HepG2 (cell line): ENCODE results near the gene EFS. TPM values are rescaled to one million over a fixed set of nuclear protein-coding genes. Genes with fewer than 3 reads are reported as not detected.

Experiments used
- ATAC-seq: fragments of 200-7000 bp; cut with Tn5 transposase; 3 replicates; pipeline ENCODE4 v1.9.1; 2020; ENCODE audit warnings: mild to moderate bottlenecking, moderate library complexity
- BruUV-seq: library from RNA; stranded (reverse); fragments of 400-500 nt; replicated peaks from 2 replicates; lab custom pipeline; 2021; lab: Mats Ljungman, UMichigan
- CTCF ChIA-PET: fragments of 300-600 bp; formaldehyde crosslinking; extraction: SDS; loops from one replicate; lab custom pipeline; 2021; ENCODE audit warnings: low total read pairs, inconsistent platforms, low intra/inter-chr PET ratio; lab: Yijun Ruan, JAX
- POLR2A ChIA-PET: fragments of 350-600 bp; sonication (Branson Sonifier 250); formaldehyde crosslinking; loops from one replicate; lab custom pipeline; 2020; ENCODE audit warnings: antibody characterized with exemption, inconsistent platforms; lab: Yijun Ruan, JAX
- DNase-seq: peaks from one replicate; pipeline ENCODE4 v3.0.0-alpha.2; 2015; ENCODE audit warnings: low spot score
- FAIRE-seq: peaks from 3 replicates; lab custom pipeline; 2011; peaks lifted over from hg19 to GRCh38; lab: Jason Lieb, UNC
- H2AFZ ChIP-seq: one replicate; pipeline ENCODE4 v1.6.1; 2011; ENCODE audit warnings: low read length, inconsistent platforms
- H3K27ac ChIP-seq: fragments of 300-600 bp; 3 replicates; pipeline ENCODE4 v1.8.0; 2011; ENCODE audit warnings: mixed run types, mild to moderate bottlenecking, mixed read lengths, low read length, inconsistent platforms; ENCODE audit not compliant: insufficient read depth; ENCODE audit errors: extremely low read length
- H3K27me3 ChIP-seq, 2 experiments: fragments of 200-600 bp in 1 of 2; 2 replicates in 1 of 2; 3 replicates in 1 of 2; pipeline versions ENCODE4 v1.6.0 to v1.8.0; 2011; ENCODE audit warnings: low read length in 2 of 2, mild to moderate bottlenecking in 2 of 2, moderate library complexity in 2 of 2, inconsistent platforms in 1 of 2; ENCODE audit not compliant: insufficient read depth in 2 of 2, control insufficient read depth in 1 of 2
- H3K36me3 ChIP-seq, 2 experiments: fragments of 200-600 bp in 1 of 2; replicated peaks in 1 of 2; 2 replicates in 1 of 2; 3 replicates in 1 of 2; pipeline versions ENCODE4 v1.5.1 to v1.8.0; 2011; ENCODE audit warnings: low read length in 2 of 2, inconsistent platforms in 1 of 2; ENCODE audit not compliant: insufficient read depth in 2 of 2, control insufficient read depth in 1 of 2
- H3K4me1 ChIP-seq: 2 replicates; pipeline ENCODE4 v1.5.1; 2012; ENCODE audit warnings: low read length, inconsistent platforms; ENCODE audit not compliant: insufficient read depth
- H3K4me2 ChIP-seq: 2 replicates; pipeline ENCODE4 v1.6.0; 2011; ENCODE audit warnings: low read depth, low read length, inconsistent platforms
- H3K4me3 ChIP-seq, 3 experiments: fragments of 200-600 bp in 1 of 3; sonication (generic), shearing (Covaris generic) in 1 of 3; replicated peaks in 1 of 3; 2 replicates each; pipeline ENCODE4 v1.5.1; 2011 to 2016; ENCODE audit warnings: low read length in 3 of 3, inconsistent platforms in 2 of 3, low read depth in 2 of 3, mild to moderate bottlenecking in 2 of 3, control low read depth in 1 of 3, mixed read lengths in 1 of 3; ENCODE audit not compliant: insufficient read depth in 1 of 3
- H3K79me2 ChIP-seq: one replicate; pipeline ENCODE4 v1.6.1; 2011; ENCODE audit warnings: low read length, inconsistent platforms; ENCODE audit not compliant: insufficient read depth
- H3K9ac ChIP-seq: 2 replicates; pipeline ENCODE4 v1.6.0; 2011; ENCODE audit warnings: mild to moderate bottlenecking, low read depth, low read length, inconsistent platforms; ENCODE audit not compliant: insufficient read depth
- H3K9me3 ChIP-seq: 2 replicates; pipeline ENCODE4 v1.5.1; 2012; ENCODE audit warnings: mild to moderate bottlenecking, low read length
- H4K20me1 ChIP-seq: 2 replicates; pipeline ENCODE4 v1.6.0; 2011; ENCODE audit warnings: inconsistent platforms, mild to moderate bottlenecking, low read length, moderate library complexity; ENCODE audit not compliant: insufficient read depth
- KLF6 ChIP-seq: IDR thresholded peaks from 2 replicates; pipeline ENCODE4 v1.8.0; 2016; ENCODE audit warnings: missing biosample characterization, missing genetic modification reagents
- MAFG ChIP-seq: sonication (generic); formaldehyde crosslinking; IDR thresholded peaks from 2 replicates; pipeline ENCODE4 v1.5.1; 2020; ENCODE audit warnings: mild to moderate bottlenecking, missing genetic modification reagents
- ZNF383 ChIP-seq: sonication (generic); formaldehyde crosslinking; IDR thresholded peaks from 2 replicates; pipeline ENCODE4 v1.4.0; 2020; ENCODE audit warnings: missing genetic modification reagents, mild to moderate bottlenecking, borderline replicate concordance
- ZNF446 ChIP-seq: sonication (generic); formaldehyde crosslinking; IDR thresholded peaks from 2 replicates; pipeline ENCODE4 v1.5.0; 2020; ENCODE audit warnings: mild to moderate bottlenecking, missing genetic modification reagents
- ZNF451 ChIP-seq: sonication (generic); formaldehyde crosslinking; IDR thresholded peaks from 2 replicates; pipeline ENCODE4 v1.5.0; 2020; ENCODE audit warnings: mild to moderate bottlenecking, missing genetic modification reagents
- WGBS: methylation state at CpG from one replicate; pipeline ENCODE4 v1.1.6; 2017; ENCODE audit warnings: low lambda C conversion rate; 5-methylcytosine and 5-hydroxymethylcytosine counted together
- in situ Hi-C: cut with HindIII; loops from 2 replicates; pipeline ENCODE4 v1.10.0; 2017; ENCODE audit warnings: low pct_unique_long_range_greater_than_20kb; ENCODE audit not compliant: extremely low pct_ligation_motif_present
- intact Hi-C: fragments of 100-400 bp; cut with micrococcal nuclease; formaldehyde crosslinking; loops from one replicate; pipeline ENCODE4 v1.10.0; 2022; ENCODE audit not compliant: unreplicated experiment
- polyA plus RNA-seq, 8 experiments: library from polyadenylated mRNA; depleted of rRNA in 3 of 8; stranded (reverse) in 7 of 8; unstranded in 1 of 8; fragments of >200 nt; fragmentation: Illumina TruSeq in 4 of 8; extraction: Trizol in 4 of 8; gene quantifications; 2 replicates each; pipeline versions ENCODE4 v1.2.1 to v1.2.3, GENCODE V29; 2011 to 2016; ENCODE audit warnings: low read depth in 4 of 8, missing spikeins in 1 of 8, mixed read lengths in 1 of 8; ENCODE audit not compliant: insufficient read depth in 1 of 8
- total RNA-seq, 5 experiments: library from RNA; depleted of rRNA; stranded (reverse); fragments of >200 nt; fragmentation: Illumina TruSeq; extraction: Trizol; gene quantifications; 2 replicates each; pipeline ENCODE4 v1.2.3, GENCODE V29; 2016; ENCODE audit warnings: low read depth in 1 of 5
- TF ChIP-seq, protein P1 (sequence below): sonication (generic); formaldehyde crosslinking; IDR thresholded peaks from 2 replicates; pipeline ENCODE4 v1.4.0; 2020; ENCODE audit warnings: missing genetic modification reagents
- TF ChIP-seq, protein P2 (sequence below): sonication (generic); formaldehyde crosslinking; IDR thresholded peaks from 2 replicates; pipeline ENCODE4 v1.4.0; 2020; ENCODE audit warnings: missing genetic modification reagents; ENCODE audit errors: not compliant biosample characterization

EFS gene
- total and polyA plus RNA-seq, 2 of the 13 experiments (the other 11 are each of a cell fraction or from before 2014, with no cell fraction given): not detected

DNA sequence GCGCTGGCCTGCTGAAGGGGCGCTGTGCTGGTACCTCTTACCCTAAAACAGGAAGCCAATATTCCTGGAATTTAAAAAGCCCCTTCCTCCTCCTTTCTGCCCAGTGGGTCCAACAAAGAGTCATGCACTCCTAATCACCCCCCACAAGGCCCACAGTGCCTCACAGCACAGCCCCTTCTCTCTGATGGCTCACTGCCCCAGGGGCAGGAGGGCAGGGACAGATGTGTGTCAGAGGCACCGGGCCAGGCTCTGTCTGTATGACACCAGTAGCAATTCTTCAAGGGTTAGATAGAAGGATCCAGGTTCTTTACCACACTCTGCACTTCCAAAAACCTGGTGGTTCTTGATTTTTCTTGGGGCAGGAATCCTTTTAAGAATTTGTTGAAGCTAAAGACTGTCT, 34.2 kb upstream of the EFS start:
- in situ Hi-C loops: no loop called here

DNA sequence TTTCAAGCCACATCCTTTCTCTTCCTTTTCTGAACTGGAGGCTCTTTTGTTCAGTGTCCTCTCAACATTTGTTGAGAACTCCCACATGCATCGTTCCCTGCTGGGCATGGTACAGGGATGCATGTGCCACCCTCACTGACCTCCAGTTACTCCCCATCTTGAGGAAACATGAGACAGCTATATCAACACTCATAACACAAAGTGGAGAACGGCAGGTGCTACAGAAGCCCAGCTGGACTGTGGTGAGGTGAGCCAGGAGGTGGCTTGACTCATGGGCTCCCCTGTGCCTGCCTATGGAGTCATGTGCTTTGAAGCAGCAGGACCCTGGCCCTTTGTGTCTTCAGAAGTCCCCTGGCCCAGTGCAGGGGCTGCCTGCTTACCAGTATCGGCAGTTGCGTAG, 33.4 kb upstream of the EFS start:
- Histone ChIP-seq H3K9ac (no peak overlapping the region), H2AFZ (no peak overlapping the region), H3K4me2 (no peak overlapping the region), H4K20me1 (no peaks in the 10 kb centered on the region), H3K27me3 (peaks cover 30 to 78% of the 10 kb centered on the region in 2 experiments), H3K9me3 (no peaks in the 10 kb centered on the region), H3K79me2 (no peaks in the 10 kb centered on the region), H3K27ac (no peak overlapping the region), H3K4me3 (no peak overlapping the region), H3K4me1 (no peaks in the 10 kb centered on the region), H3K36me3 (no peaks in the 10 kb centered on the region)
- ATAC-seq (no peak; the same call in 2 of the 3 replicates), DNase-seq (no peak), FAIRE-seq (no peak)
- CTCF ChIA-PET: no interaction called here
- in situ Hi-C loops: no loop called here
- POLR2A ChIA-PET: no interaction called here
- intact Hi-C loops: no loop called here
- no peak for TF ChIP-seq ZNF383 (CRISPR knock-in tag)
- TF ChIP-seq ZNF446 (CRISPR knock-in tag): 0 out of 2 replicates have a peak, but pooled peaks have one; percentile 36
- BruUV-seq: no TSS peak
- WGBS: 53% methylated on average over 4 of the region's 4 CpGs

More for the DNA sequence above, 34.2 kb upstream of the EFS start:
- WGBS: 64% methylated on average over 3 of the region's 3 CpGs
- no peak for DNase-seq
- POLR2A ChIA-PET: no interaction called here
- Histone ChIP-seq H3K4me1 (no peaks in the 10 kb centered on the region), H3K27me3 (peaks cover 28 to 78% of the 10 kb centered on the region in 2 experiments), H3K27ac (no peak overlapping the region), H3K36me3 (no peaks in the 10 kb centered on the region), H4K20me1 (no peaks in the 10 kb centered on the region)
- ATAC-seq: no peak
- CTCF ChIA-PET: no interaction called here
- TF ChIP-seq, protein P1, sequence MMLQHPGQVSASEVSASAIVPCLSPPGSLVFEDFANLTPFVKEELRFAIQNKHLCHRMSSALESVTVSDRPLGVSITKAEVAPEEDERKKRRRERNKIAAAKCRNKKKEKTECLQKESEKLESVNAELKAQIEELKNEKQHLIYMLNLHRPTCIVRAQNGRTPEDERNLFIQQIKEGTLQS: no peak
- TF ChIP-seq MAFG (CRISPR knock-in tag) (no peak), KLF6 (CRISPR knock-in tag) (no peak), ZNF451 (CRISPR knock-in tag) (no peak)
- TF ChIP-seq, protein P2, sequence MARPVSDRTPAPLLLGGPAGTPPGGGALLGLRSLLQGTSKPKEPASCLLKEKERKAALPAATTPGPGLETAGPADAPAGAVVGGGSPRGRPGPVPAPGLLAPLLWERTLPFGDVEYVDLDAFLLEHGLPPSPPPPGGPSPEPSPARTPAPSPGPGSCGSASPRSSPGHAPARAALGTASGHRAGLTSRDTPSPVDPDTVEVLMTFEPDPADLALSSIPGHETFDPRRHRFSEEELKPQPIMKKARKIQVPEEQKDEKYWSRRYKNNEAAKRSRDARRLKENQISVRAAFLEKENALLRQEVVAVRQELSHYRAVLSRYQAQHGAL (CRISPR knock-in tag): no peak
- TF ChIP-seq, all 625 proteins: peak for 0
- intact Hi-C loops: no loop called here
- no peaks in the 10 kb centered on the region for H3K9me3 ChIP-seq
- no TSS peak for BruUV-seq
- no peak for FAIRE-seq
- no peak overlapping the region for H3K9ac ChIP-seq
- H2AFZ ChIP-seq: no peak overlapping the region
- H3K4me3 ChIP-seq: no peak overlapping the region
- no peaks in the 10 kb centered on the region for H3K79me2 ChIP-seq
- H3K4me2 ChIP-seq: no peak overlapping the region
